Lower lobe of right lung (tissue), 2 donors: ENCODE measurements around the gene CCL19. TPM values are rescaled to one million over a fixed set of nuclear protein-coding genes. Genes with fewer than 3 reads are reported as not detected.

Experiments used
- ATAC-seq, 2 donors: fragments of 200-7000 bp; cut with Tn5 transposase; one replicate each; pipeline ENCODE4 v1.9.1; 2020 to 2022; ENCODE audit warnings: mild to moderate bottlenecking in 2 of 2, moderate library complexity in 2 of 2
- DNase-seq: peaks from one replicate; pipeline ENCODE4 v3.0.0-alpha.2; 2020
- H3K27ac ChIP-seq: fragments of 200-600 bp; one replicate; pipeline ENCODE4 v1.8.0; 2022
- H3K27me3 ChIP-seq: fragments of 200-600 bp; one replicate; pipeline ENCODE4 v1.8.0; 2022; ENCODE audit warnings: low read depth
- H3K36me3 ChIP-seq: fragments of 200-600 bp; one replicate; pipeline ENCODE4 v1.8.0; 2022; ENCODE audit warnings: mild to moderate bottlenecking
- H3K4me1 ChIP-seq: fragments of 200-600 bp; one replicate; pipeline ENCODE4 v1.8.0; 2022
- H3K4me3 ChIP-seq: fragments of 200-600 bp; one replicate; pipeline ENCODE4 v1.8.0; 2022; ENCODE audit warnings: mild to moderate bottlenecking
- H3K9me3 ChIP-seq: fragments of 200-600 bp; one replicate; pipeline ENCODE4 v1.8.0; 2022
- CTCF ChIP-seq: fragments of 200-600 bp; IDR thresholded peaks from one replicate; pipeline ENCODE4 v1.8.0; 2022; ENCODE audit warnings: antibody characterized with exemption, mild to moderate bottlenecking
- intact Hi-C: fragments of 100-400 bp; cut with DNase I; formaldehyde crosslinking; loops from one replicate; pipeline ENCODE4 v1.11.0; 2022
- total RNA-seq: library from RNA; stranded (reverse); fragmentation: NEBNext Ultra II Directional; extraction: Animal tissue kit (Norgen Biotek cat#: 25700); gene quantifications from one replicate; pipeline ENCODE4 v1.2.1, GENCODE V29; 2021
- donor health status: DM: no; HTN: yes; CAD: no; lungs with severe emphysema.

Gene CCL19
- total RNA-seq, 1 donor from 2014 or later = 2.4 TPM

DNA sequence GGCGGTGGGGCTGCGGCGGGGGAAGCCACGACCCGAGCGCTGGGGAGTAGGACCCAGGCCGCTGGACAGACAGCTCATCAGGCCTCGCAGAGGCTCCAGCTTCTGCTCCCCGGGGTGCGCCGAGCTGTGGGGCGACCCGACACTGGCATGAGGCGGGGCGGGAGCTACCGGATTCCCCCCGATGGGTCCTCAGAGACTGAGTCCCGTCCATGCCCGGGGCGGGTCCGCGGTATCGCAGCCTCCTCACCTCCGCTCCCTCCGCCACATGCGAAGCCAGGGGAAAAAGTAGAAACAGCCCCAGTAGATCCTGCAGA, 26.1 kb downstream of the CCL19 start:
- DNase-seq (no peak), ATAC-seq (peak; percentile 21)
- H3K27ac ChIP-seq = peak overlapping the region; percentile 98
- peaks cover 24% of the 10 kb centered on the region for H3K4me1 ChIP-seq
- H3K27me3 ChIP-seq = no peaks in the 10 kb centered on the region
- H3K36me3 ChIP-seq = peaks cover 16% of the 10 kb centered on the region
- no peak for TF ChIP-seq CTCF
- intact Hi-C loops = no loop called here
- H3K9me3 ChIP-seq = no peaks in the 10 kb centered on the region
- H3K4me3 ChIP-seq = peak overlapping the region; percentile 69

DNA sequence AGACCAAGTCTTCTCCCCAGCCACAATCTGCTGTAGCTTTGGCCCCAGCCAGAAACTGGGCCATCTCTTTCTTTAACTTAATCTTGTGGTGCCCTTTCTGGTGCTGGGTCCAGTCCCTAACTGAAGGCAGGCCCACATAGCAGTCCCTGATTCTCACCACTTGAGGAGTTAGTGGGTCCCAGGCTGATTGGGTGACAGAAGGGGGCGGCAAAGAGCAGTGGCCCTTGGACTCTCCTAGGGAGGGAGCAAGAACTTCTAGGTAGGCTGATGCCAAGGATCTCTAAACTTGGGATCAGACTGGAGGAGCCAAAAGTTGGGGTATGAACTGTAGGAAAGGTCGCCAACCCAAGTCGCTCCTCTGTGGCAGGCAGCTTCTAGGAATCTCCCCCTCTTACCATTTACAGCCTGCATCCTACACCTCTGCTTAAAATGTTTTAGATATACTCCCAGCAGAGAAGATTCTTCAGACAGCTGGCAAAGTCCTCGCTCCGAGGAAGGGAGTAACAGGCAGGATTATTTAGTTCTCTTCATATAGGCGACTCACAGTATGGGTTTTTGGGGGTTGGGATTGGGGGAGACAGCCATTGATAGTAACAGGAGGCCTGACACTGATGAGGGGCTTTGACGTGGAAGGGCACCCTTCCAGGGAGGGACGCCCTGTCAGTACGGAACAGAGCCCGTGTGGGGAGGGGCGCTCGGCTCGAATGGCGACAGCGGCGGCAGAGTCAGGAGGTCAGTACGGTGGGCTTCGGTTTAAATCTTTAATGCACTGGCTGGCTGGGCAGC, 26.6 kb downstream of the CCL19 start:
- DNase-seq (peak; percentile 79), ATAC-seq (peak; percentile 63 to 64)
- intact Hi-C loops = no loop called here
- Histone ChIP-seq H3K36me3 (peaks cover 21% of the 10 kb centered on the region), H3K27me3 (no peaks in the 10 kb centered on the region), H3K4me3 (peak overlapping the region; percentile 69), H3K27ac (peak overlapping the region; percentile 98), H3K9me3 (no peaks in the 10 kb centered on the region), H3K4me1 (peaks cover 24% of the 10 kb centered on the region)
- TF ChIP-seq CTCF = peak; percentile 69

DNA sequence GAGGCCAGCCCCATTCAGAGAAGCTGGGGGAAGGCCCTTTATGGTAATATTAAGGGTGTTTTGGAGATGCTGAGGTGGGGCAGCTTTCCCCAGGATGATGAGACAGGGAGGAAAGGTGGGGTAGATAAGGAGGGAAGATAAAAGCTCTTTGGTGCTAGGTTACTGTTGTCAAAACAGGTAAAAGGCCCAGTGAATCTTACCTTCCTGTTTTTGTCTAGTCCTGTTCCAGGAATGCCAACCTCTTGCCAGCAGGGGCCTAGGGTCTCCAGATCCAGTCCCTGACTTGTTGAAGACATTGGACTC, 27.8 kb downstream of the CCL19 start:
- Histone ChIP-seq H3K36me3 (peaks cover 23% of the 10 kb centered on the region), H3K27ac (no peak overlapping the region), H3K9me3 (no peaks in the 10 kb centered on the region), H3K4me1 (peaks cover 24% of the 10 kb centered on the region), H3K27me3 (no peaks in the 10 kb centered on the region), H3K4me3 (no peak overlapping the region)
- ATAC-seq (no peak), DNase-seq (no peak)
- TF ChIP-seq CTCF = no peak
- intact Hi-C loops = no loop called here

- Histone ChIP-seq H3K27me3 (no peaks in the 10 kb centered on the region), H3K4me3 (no peak within 1 kb of the TSS), H3K27ac (no peak within 1 kb of the TSS), H3K4me1 (peaks cover 24% of the 10 kb centered on the region), H3K9me3 (no peaks in the 10 kb centered on the region), H3K36me3 (peaks cover 23% of the 10 kb centered on the region)
- intact Hi-C loops = no loop called here
- ATAC-seq (no peak), DNase-seq (no peak)
- TF ChIP-seq CTCF = no peak
Observed at GRCh38 chr9:34662526-34663302, 28.4 kb downstream of the CCL19 start, which contains the start of gene CCL27. TSS of gene CCL27 (minus strand) at chr9:34662657. CDS start at chr9:34662633, 24 bp downstream.

GRCh38 chr9:34659592-34660253, 31.4 kb downstream of the CCL19 start:
- DNase-seq = no peak
- no peak for TF ChIP-seq CTCF
- peaks cover 23% of the 10 kb centered on the region for H3K36me3 ChIP-seq
- H3K27ac ChIP-seq = no peak overlapping the region
- intact Hi-C loops = no loop called here
- H3K4me3 ChIP-seq = no peak overlapping the region
- no peaks in the 10 kb centered on the region for H3K27me3 ChIP-seq
- H3K4me1 ChIP-seq = peaks cover 17% of the 10 kb centered on the region
- no peak for ATAC-seq
- no peaks in the 10 kb centered on the region for H3K9me3 ChIP-seq
